ENCODE data around the gene UBN1. TPM values are rescaled to one million over a fixed set of nuclear protein-coding genes. Genes with fewer than 3 reads are reported as not detected.
A peak's percentile ranks its signal among the peaks of the same experiment; 100 is the strongest.

The UBN1 gene
- polyA plus RNA-seq, 3 donors = 5.3 to 24.5 (median 7.3) TPM

- peak overlapping the region; percentile 90 to 94 for H3K4me3 Mint-ChIP-seq
- Histone ChIP-seq H3K4me3 (replicated peaks in 1 of 3; ENCODE audit: low read depth in 2 of 3, low read length in 3 of 3) (peak overlapping the region; percentile 47 to 90 (median 83)), H3K4me1 (ENCODE audit: control insufficient read depth in 1 of 2, insufficient read depth in 2 of 2, low read length in 2 of 2) (peaks cover 47 to 59% of the 10 kb centered on the region in 2 donors), H3K4me2 (replicated peaks; ENCODE audit: extremely low read depth, low read length, poor library complexity, severe bottlenecking) (peak overlapping the region; percentile 84), H3K9ac (ENCODE audit: insufficient read depth, low read length, poor library complexity, severe bottlenecking) (peak overlapping the region; percentile 99), H3K36me3 (replicated peaks in 1 of 2; ENCODE audit: control insufficient read depth in 1 of 2, insufficient read depth in 2 of 2, low read length in 2 of 2) (peaks cover 23 to 32% of the 10 kb centered on the region in 2 donors), H3K27ac (ENCODE audit: low read depth in 1 of 2, low read length in 2 of 2) (peak overlapping the region; percentile 65 to 97), H2AFZ (ENCODE audit: insufficient read depth, low read depth, low read length, poor library complexity, severe bottlenecking) (peak overlapping the region; percentile 85), H3K79me2 (ENCODE audit: insufficient read depth, low read length) (peaks cover 93% of the 10 kb centered on the region), H4K20me1 (ENCODE audit: insufficient read depth, low read length) (peaks cover 69% of the 10 kb centered on the region), H3K9me3 (replicated peaks in 1 of 2; ENCODE audit: control insufficient read depth in 1 of 2, insufficient read depth in 1 of 2, low read length in 2 of 2) (no peaks in the 10 kb centered on the region), H3K27me3 (ENCODE audit: control insufficient read depth in 2 of 2, insufficient read depth in 2 of 2, low read length in 2 of 2) (no peaks in the 10 kb centered on the region)
- under 1% methylated on average over 81 of the region's 83 CpGs for WGBS (ENCODE audit: insufficient coverage)
- H3K36me3 Mint-ChIP-seq = peaks cover 25 to 30% of the 10 kb centered on the region in 2 donors
- peak overlapping the region; percentile 88 to 95 (median 93) for H3K27ac Mint-ChIP-seq
- intact Hi-C loops (cut with micrococcal nuclease) = loop anchor here (2.0 to 10.0 kb wide), 4 partner anchors 45 to 249 kb away; partner anchors contain the start of genes ROGDI (in 2 of the 2), EEF2KMT (in 1 of the 2) and SEC14L5 (in 1 of the 2)
- H3K4me1 Mint-ChIP-seq = peaks cover 60% of the 10 kb centered on the region
- TF ChIP-seq CTCF (IDR thresholded peaks at IDR 0.05) = no peak
- H3K9me3 Mint-ChIP-seq = no peaks in the 10 kb centered on the region
- peak; percentile 32 to 64 (median 42) for DNase-seq
- no peaks in the 10 kb centered on the region for H3K27me3 Mint-ChIP-seq (ENCODE audit: low read depth in 3 of 3)
Observed at GRCh38 chr16:4847774-4848587, 700 bp downstream of the UBN1 start.

GRCh38 chr16:4850211-4850610 lies 2.9 kb downstream of the UBN1 start:
- peaks cover 47 to 59% of the 10 kb centered on the region in 2 donors for H3K4me1 ChIP-seq (ENCODE audit: control insufficient read depth in 1 of 2, insufficient read depth in 2 of 2, low read length in 2 of 2)
- intact Hi-C loops (cut with micrococcal nuclease) = no loop called here
- no peak overlapping the region for H2AFZ ChIP-seq (ENCODE audit: insufficient read depth, low read depth, low read length, poor library complexity, severe bottlenecking)
- H3K4me3 ChIP-seq (replicated peaks in 1 of 3; ENCODE audit: low read depth in 2 of 3, low read length in 3 of 3) = peak overlapping the region in 1 of 3 experiments; percentile 38
- no peaks in the 10 kb centered on the region for H3K9me3 Mint-ChIP-seq
- H3K9me3 ChIP-seq (replicated peaks in 1 of 2; ENCODE audit: control insufficient read depth in 1 of 2, insufficient read depth in 1 of 2, low read length in 2 of 2) = no peaks in the 10 kb centered on the region
- peak overlapping the region in 2 of 7 donors; percentile 3 to 37 for H3K27ac Mint-ChIP-seq
- no peaks in the 10 kb centered on the region for H3K27me3 Mint-ChIP-seq (ENCODE audit: low read depth in 3 of 3)
- peaks cover 60% of the 10 kb centered on the region for H3K4me1 Mint-ChIP-seq
- H4K20me1 ChIP-seq (ENCODE audit: insufficient read depth, low read length) = peaks cover 73% of the 10 kb centered on the region
- DNase-seq = no peak
- H3K79me2 ChIP-seq (ENCODE audit: insufficient read depth, low read length) = peaks cover 94% of the 10 kb centered on the region
- H3K4me3 Mint-ChIP-seq = no peak overlapping the region
- peaks cover 27 to 33% of the 10 kb centered on the region in 2 donors for H3K36me3 Mint-ChIP-seq
- H3K27me3 ChIP-seq (ENCODE audit: control insufficient read depth in 2 of 2, insufficient read depth in 2 of 2, low read length in 2 of 2) = no peaks in the 10 kb centered on the region
- peak overlapping the region in 1 of 2 donors; percentile 70 for H3K27ac ChIP-seq (ENCODE audit: low read depth in 1 of 2, low read length in 2 of 2)
- peaks cover 18 to 32% of the 10 kb centered on the region in 2 donors for H3K36me3 ChIP-seq (replicated peaks in 1 of 2; ENCODE audit: control insufficient read depth in 1 of 2, insufficient read depth in 2 of 2, low read length in 2 of 2)
- no peak for TF ChIP-seq CTCF (IDR thresholded peaks at IDR 0.05)
- H3K4me2 ChIP-seq (replicated peaks; ENCODE audit: extremely low read depth, low read length, poor library complexity, severe bottlenecking) = peak overlapping the region; percentile 84
- no CpG with 5 or more reads among the region's 3 CpGs for WGBS (ENCODE audit: insufficient coverage)
- H3K9ac ChIP-seq (ENCODE audit: insufficient read depth, low read length, poor library complexity, severe bottlenecking) = no peak overlapping the region
